ENCODE data around the gene SETD7.

Gene SETD7

DNA sequence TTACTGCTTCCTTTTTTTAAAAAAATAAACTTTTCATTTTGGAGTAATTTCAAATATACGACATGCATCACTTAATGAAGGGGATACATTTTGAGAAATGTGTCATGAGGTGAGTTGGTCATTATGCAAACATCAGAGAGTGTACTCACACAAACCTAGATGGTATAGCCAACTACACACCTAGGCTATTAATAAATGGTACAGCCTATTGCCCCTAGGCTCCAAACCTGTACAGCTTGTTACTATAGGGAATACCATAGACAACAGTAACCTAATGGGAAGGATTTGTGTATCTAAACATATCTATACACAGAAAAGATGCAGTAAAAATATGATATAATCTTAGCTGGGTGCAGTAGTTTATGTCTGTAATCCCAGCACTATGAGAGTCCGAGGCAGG is 29.1 kb downstream of the SETD7 start:
- no peaks in the 10 kb centered on the region for H3K27me3 ChIP-seq (ENCODE audit: control insufficient read depth, insufficient read depth, low read length)
- no peaks in the 10 kb centered on the region for H3K9me3 ChIP-seq (ENCODE audit: control insufficient read depth, insufficient read depth, low read depth, low read length)
- peaks cover 29% of the 10 kb centered on the region; the same call in 1 of the 2 replicates for H3K36me3 ChIP-seq (ENCODE audit: control insufficient read depth, insufficient read depth, low read length)
- no peaks in the 10 kb centered on the region for H3K4me1 ChIP-seq (ENCODE audit: control insufficient read depth, insufficient read depth, low read length)
- H3K9ac ChIP-seq (ENCODE audit: low read length), result no peak overlapping the region
- H3K4me3 ChIP-seq (ENCODE audit: low read depth, low read length), result no peak overlapping the region
- H3K27ac ChIP-seq (ENCODE audit: low read depth, low read length), result no peak overlapping the region

DNA sequence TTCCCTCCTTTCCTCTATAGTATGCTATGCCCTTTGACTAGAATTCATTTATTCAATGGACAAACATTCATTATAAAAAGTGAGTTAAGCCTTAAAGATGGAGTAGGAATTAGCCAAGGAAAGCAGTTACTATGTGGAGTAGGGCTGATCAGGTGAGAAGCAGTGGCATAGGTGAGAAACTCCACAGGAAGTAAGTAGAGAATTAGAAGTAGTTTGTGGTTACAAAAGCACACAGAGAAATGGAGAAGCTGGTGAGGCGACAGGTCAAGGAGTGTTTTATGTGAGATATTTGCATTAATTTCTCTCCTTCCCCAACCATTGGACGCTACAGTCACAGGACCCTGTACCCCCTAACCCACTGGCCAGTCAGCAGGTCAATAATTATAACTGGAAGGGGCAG is 30.6 kb downstream of the SETD7 start:
- no peak overlapping the region for H3K27ac ChIP-seq (ENCODE audit: low read depth, low read length)
- H3K27me3 ChIP-seq (ENCODE audit: control insufficient read depth, insufficient read depth, low read length), result no peaks in the 10 kb centered on the region
- no peak overlapping the region for H3K4me3 ChIP-seq (ENCODE audit: low read depth, low read length)
- no peaks in the 10 kb centered on the region for H3K4me1 ChIP-seq (ENCODE audit: control insufficient read depth, insufficient read depth, low read length)
- H3K9ac ChIP-seq (ENCODE audit: low read length), result no peak overlapping the region
- H3K9me3 ChIP-seq (ENCODE audit: control insufficient read depth, insufficient read depth, low read depth, low read length), result no peaks in the 10 kb centered on the region
- H3K36me3 ChIP-seq (ENCODE audit: control insufficient read depth, insufficient read depth, low read length), result peaks cover 38% of the 10 kb centered on the region; the same call in 1 of the 2 replicates

DNA sequence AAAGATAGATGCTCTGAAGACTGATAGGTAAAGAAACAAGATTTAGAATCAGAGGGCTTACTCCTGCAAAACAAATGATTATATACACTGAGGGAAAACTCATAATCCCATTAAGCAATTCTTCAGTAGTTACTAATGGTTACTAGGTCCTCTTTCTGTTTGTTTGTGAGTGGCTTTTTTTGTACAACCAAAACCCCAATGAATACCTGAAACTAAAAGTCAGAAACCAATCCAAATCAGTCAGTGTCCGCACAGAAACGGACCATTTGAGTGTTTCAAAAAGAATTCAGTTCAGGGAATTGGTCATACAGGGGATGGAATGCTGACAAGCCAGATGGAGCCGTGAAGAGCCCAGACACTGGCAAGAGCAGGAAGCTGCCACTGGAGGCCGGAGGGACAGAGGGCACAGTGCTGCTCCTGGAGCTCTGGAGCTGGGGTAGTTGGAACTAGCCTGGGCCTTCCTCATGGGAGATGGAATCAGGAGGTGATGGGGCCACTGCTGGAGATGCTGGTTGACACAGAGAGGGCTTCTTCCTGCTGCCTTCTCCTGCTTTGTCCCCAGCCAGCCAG is 31.9 kb downstream of the SETD7 start:
- H3K4me1 ChIP-seq (ENCODE audit: control insufficient read depth, insufficient read depth, low read length), result no peaks in the 10 kb centered on the region
- no peaks in the 10 kb centered on the region for H3K27me3 ChIP-seq (ENCODE audit: control insufficient read depth, insufficient read depth, low read length)
- H3K27ac ChIP-seq (ENCODE audit: low read depth, low read length), result no peak overlapping the region
- H3K4me3 ChIP-seq (ENCODE audit: low read depth, low read length), result no peak overlapping the region
- H3K9ac ChIP-seq (ENCODE audit: low read length), result no peak overlapping the region
- no peaks in the 10 kb centered on the region for H3K9me3 ChIP-seq (ENCODE audit: control insufficient read depth, insufficient read depth, low read depth, low read length)
- H3K36me3 ChIP-seq (ENCODE audit: control insufficient read depth, insufficient read depth, low read length), result peaks cover 48% of the 10 kb centered on the region; the same call in 1 of the 2 replicates

DNA sequence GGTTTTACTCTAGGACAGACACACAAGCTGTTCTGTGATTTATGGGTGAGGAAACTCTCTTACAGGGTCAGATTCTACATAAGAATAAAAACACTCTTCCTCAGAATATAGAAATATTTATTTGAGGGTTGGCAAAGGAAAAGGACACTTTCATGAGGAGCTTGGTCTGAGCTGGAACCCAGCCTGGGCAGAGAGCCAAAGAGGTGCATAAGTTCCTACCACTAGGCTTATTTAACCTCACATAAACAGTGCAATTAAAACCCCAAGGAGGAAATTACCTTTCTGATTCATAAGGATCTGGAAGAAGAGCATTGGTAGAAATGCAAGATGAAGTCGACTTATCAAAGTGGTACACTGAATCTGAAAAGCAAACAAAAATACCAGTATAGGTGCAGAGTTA is 32.9 kb downstream of the SETD7 start:
- Histone ChIP-seq H3K4me3 (ENCODE audit: low read depth, low read length) (no peak overlapping the region), H3K27ac (ENCODE audit: low read depth, low read length) (no peak overlapping the region), H3K9ac (ENCODE audit: low read length) (no peak overlapping the region), H3K36me3 (ENCODE audit: control insufficient read depth, insufficient read depth, low read length) (peaks cover 48% of the 10 kb centered on the region; the same call in 1 of the 2 replicates), H3K27me3 (ENCODE audit: control insufficient read depth, insufficient read depth, low read length) (no peaks in the 10 kb centered on the region), H3K4me1 (ENCODE audit: control insufficient read depth, insufficient read depth, low read length) (no peaks in the 10 kb centered on the region), H3K9me3 (ENCODE audit: control insufficient read depth, insufficient read depth, low read depth, low read length) (no peaks in the 10 kb centered on the region)

DNA sequence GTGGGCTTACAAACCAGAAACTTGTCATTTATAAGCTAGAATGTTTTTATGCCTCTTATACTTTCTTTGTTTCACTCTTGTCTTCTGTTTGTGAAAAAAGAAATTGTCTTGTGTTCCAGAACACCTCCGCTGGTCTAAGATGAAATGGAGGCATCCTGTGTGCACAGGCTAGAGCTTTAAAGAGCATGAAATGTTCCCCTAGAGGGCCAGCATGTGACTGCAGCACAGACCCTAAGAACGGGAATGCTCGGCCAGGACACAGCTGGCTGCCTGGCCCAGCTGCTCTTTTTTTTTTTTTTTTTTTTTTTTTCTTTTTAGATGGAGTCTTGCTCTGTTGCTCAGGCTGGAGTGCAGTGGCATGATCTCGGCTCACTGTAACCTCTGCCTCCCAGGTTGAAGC is 33.6 kb downstream of the SETD7 start:
- Histone ChIP-seq H3K9ac (ENCODE audit: low read length) (no peak overlapping the region), H3K4me1 (ENCODE audit: control insufficient read depth, insufficient read depth, low read length) (no peaks in the 10 kb centered on the region), H3K36me3 (ENCODE audit: control insufficient read depth, insufficient read depth, low read length) (peaks cover 51% of the 10 kb centered on the region; the same call in 1 of the 2 replicates), H3K27ac (ENCODE audit: low read depth, low read length) (no peak overlapping the region), H3K27me3 (ENCODE audit: control insufficient read depth, insufficient read depth, low read length) (no peaks in the 10 kb centered on the region), H3K9me3 (ENCODE audit: control insufficient read depth, insufficient read depth, low read depth, low read length) (no peaks in the 10 kb centered on the region), H3K4me3 (ENCODE audit: low read depth, low read length) (no peak overlapping the region)

DNA sequence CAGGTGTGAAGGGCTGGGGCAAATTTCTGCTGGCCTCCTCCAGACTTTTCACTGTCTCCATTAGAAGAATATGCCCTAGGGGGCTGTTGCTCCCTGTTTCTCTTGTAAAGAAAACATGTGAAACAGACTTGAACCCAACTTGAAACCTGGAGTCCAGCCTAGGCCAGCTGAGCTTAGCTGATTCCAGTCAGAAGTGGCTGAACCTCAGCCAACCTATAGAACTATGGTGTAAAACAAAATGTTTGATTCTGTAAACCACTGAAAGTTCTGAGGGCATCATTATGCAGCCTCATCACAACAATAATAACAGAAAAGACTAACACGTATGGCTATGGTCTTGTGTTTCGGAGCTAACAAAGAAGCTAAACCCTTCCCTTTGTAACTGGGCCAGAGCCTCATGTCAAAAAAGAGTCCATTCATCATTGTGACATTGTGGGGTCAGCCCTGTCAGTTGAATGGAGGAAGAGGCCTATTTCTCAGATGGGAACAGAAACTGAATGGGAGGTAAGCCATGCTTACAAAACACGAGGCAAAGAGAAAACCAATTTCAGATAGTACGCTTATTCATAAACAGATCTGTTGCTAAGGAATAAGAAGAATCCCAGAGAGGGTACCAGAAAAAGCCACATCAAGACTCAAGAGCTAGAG is 34.1 kb downstream of the SETD7 start:
- Histone ChIP-seq H3K27ac (ENCODE audit: low read depth, low read length) (no peak overlapping the region), H3K9me3 (ENCODE audit: control insufficient read depth, insufficient read depth, low read depth, low read length) (no peaks in the 10 kb centered on the region), H3K27me3 (ENCODE audit: control insufficient read depth, insufficient read depth, low read length) (no peaks in the 10 kb centered on the region), H3K4me1 (ENCODE audit: control insufficient read depth, insufficient read depth, low read length) (no peaks in the 10 kb centered on the region), H3K4me3 (ENCODE audit: low read depth, low read length) (no peak overlapping the region), H3K36me3 (ENCODE audit: control insufficient read depth, insufficient read depth, low read length) (peaks cover 52% of the 10 kb centered on the region; the same call in 1 of the 2 replicates), H3K9ac (ENCODE audit: low read length) (no peak overlapping the region)

DNA sequence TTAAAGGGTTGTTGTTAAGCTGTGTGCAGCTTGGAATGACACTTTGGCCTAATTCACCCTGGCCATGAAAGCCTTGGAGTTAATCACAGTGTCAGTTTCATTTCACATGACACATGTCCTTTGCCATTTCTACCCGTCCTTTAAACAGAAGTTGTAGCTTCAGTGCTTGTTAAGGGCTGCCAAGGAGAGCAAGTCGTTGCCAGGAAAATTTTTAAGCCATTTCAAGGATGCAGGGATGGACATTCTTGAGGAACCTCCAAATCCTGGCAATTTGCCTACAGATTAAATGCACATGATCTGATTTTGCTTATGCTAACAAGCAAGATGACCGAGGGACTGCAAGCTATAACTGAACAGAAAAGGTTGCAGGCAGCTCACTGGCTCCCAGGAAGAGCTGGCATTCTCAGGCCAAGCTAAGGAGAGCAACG is 40.5 kb downstream of the SETD7 start:
- peaks cover 54% of the 10 kb centered on the region for H3K36me3 ChIP-seq (ENCODE audit: control insufficient read depth, insufficient read depth, low read length)

DNA sequence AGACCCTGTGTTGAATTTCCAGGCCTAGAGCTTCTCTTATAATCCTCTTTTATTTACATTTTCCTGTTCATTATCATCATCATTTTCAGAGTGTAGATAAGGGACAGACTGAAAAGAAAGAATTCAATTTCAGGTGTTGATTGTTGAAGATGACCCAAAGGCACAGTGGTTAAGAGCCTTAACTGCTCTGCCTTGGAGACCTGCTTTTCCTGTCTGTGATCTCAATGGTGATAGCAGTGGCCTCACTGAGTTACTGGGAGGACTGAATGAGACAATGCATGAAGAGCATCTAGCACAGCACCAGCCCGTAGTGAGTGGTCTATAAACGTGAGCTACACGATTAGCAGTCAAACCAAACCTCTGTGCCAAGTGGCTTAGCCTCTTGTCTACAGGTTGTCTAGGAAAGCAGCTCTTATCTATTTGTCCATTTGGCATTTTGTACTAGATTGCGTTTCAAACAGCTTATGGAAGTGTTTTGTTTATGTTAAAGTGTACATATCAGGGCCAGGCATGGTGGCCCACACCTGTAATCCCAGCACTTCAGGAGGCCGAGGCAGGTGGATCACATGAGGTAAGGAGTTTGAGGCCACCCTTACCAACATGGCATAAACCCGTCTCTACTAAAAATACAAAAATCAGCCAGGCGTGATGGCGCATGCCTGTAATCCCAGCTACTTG is 41.5 kb downstream of the SETD7 start:
- Histone ChIP-seq H3K27me3 (ENCODE audit: control insufficient read depth, insufficient read depth, low read length) (no peaks in the 10 kb centered on the region), H3K36me3 (ENCODE audit: control insufficient read depth, insufficient read depth, low read length) (peaks cover 49% of the 10 kb centered on the region), H3K27ac (ENCODE audit: low read depth, low read length) (no peak overlapping the region), H3K4me1 (ENCODE audit: control insufficient read depth, insufficient read depth, low read length) (peaks cover 8% of the 10 kb centered on the region; the same call in 1 of the 2 replicates), H3K9me3 (ENCODE audit: control insufficient read depth, insufficient read depth, low read depth, low read length) (no peaks in the 10 kb centered on the region), H3K9ac (ENCODE audit: low read length) (no peak overlapping the region), H3K4me3 (ENCODE audit: low read depth, low read length) (no peak overlapping the region)

More for the DNA sequence above, 40.5 kb downstream of the SETD7 start:
- Histone ChIP-seq H3K4me1 (ENCODE audit: control insufficient read depth, insufficient read depth, low read length) (peaks cover 8% of the 10 kb centered on the region; the same call in 1 of the 2 replicates), H3K4me3 (ENCODE audit: low read depth, low read length) (no peak overlapping the region), H3K27me3 (ENCODE audit: control insufficient read depth, insufficient read depth, low read length) (no peaks in the 10 kb centered on the region), H3K9ac (ENCODE audit: low read length) (no peak overlapping the region), H3K27ac (ENCODE audit: low read depth, low read length) (no peak overlapping the region), H3K9me3 (ENCODE audit: control insufficient read depth, insufficient read depth, low read depth, low read length) (no peaks in the 10 kb centered on the region)

DNA sequence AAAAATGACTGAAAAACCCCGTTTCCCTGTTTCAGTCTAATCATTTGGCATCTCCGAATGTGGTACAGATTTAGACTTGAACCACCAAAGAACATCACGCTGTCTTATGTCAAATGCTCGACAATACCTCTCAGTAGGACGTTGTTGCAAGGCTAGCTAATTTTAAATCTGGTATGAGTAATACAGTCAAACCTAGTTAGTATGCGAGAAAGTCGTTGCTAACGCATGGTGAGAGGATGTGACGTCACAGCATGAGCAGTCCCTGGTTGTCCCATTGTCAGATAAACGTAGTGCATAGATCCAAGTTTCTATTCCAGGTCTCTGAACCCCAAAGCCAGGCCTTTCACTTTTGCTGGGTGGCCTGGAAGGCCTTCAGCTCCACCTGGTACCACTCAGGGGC is 44.7 kb downstream of the SETD7 start:
- no peak overlapping the region for H3K9ac ChIP-seq (ENCODE audit: low read length)
- peaks cover 32% of the 10 kb centered on the region for H3K36me3 ChIP-seq (ENCODE audit: control insufficient read depth, insufficient read depth, low read length)
- no peaks in the 10 kb centered on the region for H3K27me3 ChIP-seq (ENCODE audit: control insufficient read depth, insufficient read depth, low read length)
- H3K27ac ChIP-seq (ENCODE audit: low read depth, low read length), result no peak overlapping the region
- peaks cover 8% of the 10 kb centered on the region; the same call in 1 of the 2 replicates for H3K4me1 ChIP-seq (ENCODE audit: control insufficient read depth, insufficient read depth, low read length)
- H3K4me3 ChIP-seq (ENCODE audit: low read depth, low read length), result no peak overlapping the region
- no peaks in the 10 kb centered on the region for H3K9me3 ChIP-seq (ENCODE audit: control insufficient read depth, insufficient read depth, low read depth, low read length)

DNA sequence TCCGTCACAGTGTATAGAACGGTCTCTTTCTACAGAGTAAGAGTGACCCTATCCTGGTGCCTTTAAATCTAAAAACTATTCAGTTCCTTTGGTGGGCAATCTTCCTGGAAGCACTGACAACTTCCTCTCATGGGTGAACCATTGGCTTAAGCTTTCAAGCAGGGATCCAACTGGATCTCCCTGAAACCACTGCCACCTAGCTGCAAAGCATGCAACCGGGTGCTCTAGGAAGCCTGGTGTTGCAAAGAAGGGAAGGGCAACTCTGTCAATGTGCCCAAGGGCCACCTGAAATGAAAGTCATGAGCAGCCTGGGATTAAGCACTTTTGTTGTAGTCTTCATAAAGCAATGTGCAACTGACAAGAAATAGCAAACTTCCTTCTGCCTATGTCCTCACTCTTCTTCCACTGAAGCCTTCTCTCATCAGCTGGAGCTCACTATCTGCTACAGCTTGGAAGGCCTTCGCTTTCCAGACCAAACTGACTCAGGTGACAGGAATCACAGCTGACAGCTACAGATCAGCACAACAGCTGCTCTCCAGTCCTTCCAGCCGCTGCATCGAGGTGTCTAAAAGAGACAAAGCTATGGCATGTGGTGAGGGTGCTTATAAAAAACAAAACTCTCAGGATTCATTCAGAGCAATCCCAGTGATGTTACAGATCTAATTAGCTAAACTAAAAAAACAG is 46.1 kb downstream of the SETD7 start:
- Histone ChIP-seq H3K9me3 (ENCODE audit: control insufficient read depth, insufficient read depth, low read depth, low read length) (no peaks in the 10 kb centered on the region), H3K27me3 (ENCODE audit: control insufficient read depth, insufficient read depth, low read length) (no peaks in the 10 kb centered on the region), H3K9ac (ENCODE audit: low read length) (no peak overlapping the region), H3K4me3 (ENCODE audit: low read depth, low read length) (no peak overlapping the region), H3K27ac (ENCODE audit: low read depth, low read length) (no peak overlapping the region), H3K4me1 (ENCODE audit: control insufficient read depth, insufficient read depth, low read length) (peaks cover 8% of the 10 kb centered on the region; the same call in 1 of the 2 replicates), H3K36me3 (ENCODE audit: control insufficient read depth, insufficient read depth, low read length) (peaks cover 23% of the 10 kb centered on the region)

Data from HUES6 (cell line).